Calu3 (cell line): ENCODE data around the gene ABCB8. TPM values are rescaled to one million over a fixed set of nuclear protein-coding genes. Genes with fewer than 3 reads are reported as not detected.

Experiments used
- BruUV-seq: library from RNA; stranded (reverse); fragments of 400-500 nt; replicated peaks from 2 replicates; lab custom pipeline; 2021; lab: Mats Ljungman, UMichigan
- CTCF ChIA-PET: fragments of 300-600 bp; sonication (Branson Sonifier 250); formaldehyde crosslinking; loops from one replicate; lab custom pipeline; 2022; ENCODE audit warnings: antibody characterized with exemption; lab: Charles Lee
- DNase-seq: peaks from one replicate; pipeline ENCODE4 v3.0.0; 2022
- H3K27ac Mint-ChIP-seq: one replicate; pipeline ENCODE4 v1.8.0; 2022; ENCODE audit warnings: mixed read lengths; ENCODE audit not compliant: unreplicated experiment
- H3K27me3 Mint-ChIP-seq: one replicate; pipeline ENCODE4 v1.8.0; 2022; ENCODE audit warnings: mixed read lengths; ENCODE audit not compliant: unreplicated experiment
- H3K36me3 Mint-ChIP-seq: one replicate; pipeline ENCODE4 v1.8.0; 2022; ENCODE audit warnings: mild to moderate bottlenecking, moderate library complexity, mixed read lengths; ENCODE audit not compliant: insufficient read depth, unreplicated experiment
- H3K4me1 Mint-ChIP-seq: one replicate; pipeline ENCODE4 v1.8.0; 2022; ENCODE audit warnings: mild to moderate bottlenecking, low read depth, mixed read lengths; ENCODE audit not compliant: unreplicated experiment
- H3K4me3 Mint-ChIP-seq: one replicate; pipeline ENCODE4 v1.8.0; 2022; ENCODE audit warnings: mild to moderate bottlenecking, low read depth, moderate library complexity, mixed read lengths; ENCODE audit not compliant: unreplicated experiment
- H3K9me3 Mint-ChIP-seq: one replicate; pipeline ENCODE4 v1.8.0; 2022; ENCODE audit warnings: low read depth, mixed read lengths; ENCODE audit not compliant: unreplicated experiment
- intact Hi-C: fragments of 100-400 bp; cut with micrococcal nuclease; formaldehyde crosslinking; loops from one replicate; pipeline ENCODE4 v1.10.0; 2022; ENCODE audit not compliant: unreplicated experiment
- total RNA-seq: library from RNA; stranded (reverse); gene quantifications from 2 replicates; pipeline ENCODE4 v1.2.3, GENCODE V29; 2022
- TF ChIP-seq, protein P1 (sequence below): fragments of 200-600 bp; IDR thresholded peaks from one replicate; pipeline ENCODE4 v1.8.0; 2022; ENCODE audit warnings: antibody characterized with exemption; ENCODE audit not compliant: unreplicated experiment

The ABCB8 gene
- total RNA-seq, 1 experiment from 2014 or later: 40.2 TPM

DNA sequence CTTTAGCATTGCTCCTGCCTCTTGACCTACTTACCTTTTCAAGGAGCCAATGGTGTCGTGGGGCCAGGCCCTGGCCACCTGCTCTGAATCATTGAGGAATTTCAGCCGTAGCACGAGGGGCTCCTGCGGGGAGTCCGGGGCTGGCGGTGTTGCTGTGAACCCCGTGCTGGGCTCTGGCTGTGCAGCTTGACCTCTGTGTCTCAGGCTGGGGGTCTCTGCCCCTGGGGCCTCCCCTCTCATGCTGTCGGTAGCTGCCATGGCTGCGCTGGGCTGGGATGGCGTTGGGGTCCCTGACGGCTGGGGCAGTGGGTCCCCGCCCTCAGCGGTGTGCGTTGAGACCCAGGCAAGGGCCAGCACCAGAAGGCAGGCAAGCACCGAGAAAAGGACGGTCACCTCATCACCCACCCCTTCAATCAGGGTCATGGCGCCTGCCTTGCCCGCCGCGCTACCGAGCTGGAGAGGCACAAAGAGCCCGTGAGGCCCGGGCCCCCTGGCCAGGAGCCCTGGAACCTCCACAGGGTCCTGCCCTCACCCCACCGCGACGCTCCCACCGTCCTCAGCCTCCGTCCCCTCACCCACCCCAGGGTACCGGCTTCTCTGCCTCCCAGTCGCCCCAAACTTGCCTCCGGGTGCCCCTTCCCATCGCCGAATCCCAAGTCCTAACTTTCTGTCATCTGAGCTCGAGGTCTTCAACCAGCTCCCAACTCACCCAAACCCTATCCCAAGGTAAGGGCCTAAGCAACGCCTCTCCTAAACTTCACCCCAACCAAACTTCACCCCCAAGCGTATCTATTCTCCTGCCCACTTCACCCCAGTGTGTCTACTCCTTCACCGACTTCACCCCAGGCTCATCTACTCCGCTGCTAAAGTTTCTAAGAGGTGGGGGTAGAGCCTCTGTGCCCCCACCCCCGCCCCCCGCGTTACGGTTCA is 54.2 kb downstream of the ABCB8 start:
- Mint-ChIP-seq H3K36me3 (peaks cover 63% of the 10 kb centered on the region), H3K4me3 (peak overlapping the region; percentile 98), H3K9me3 (no peaks in the 10 kb centered on the region), H3K27me3 (no peaks in the 10 kb centered on the region), H3K4me1 (peaks cover 24% of the 10 kb centered on the region), H3K27ac (peak overlapping the region; percentile 61)
- intact Hi-C loops: loop anchor here (5.0 kb wide), 1 partner anchor 55 kb away; the partner anchor contains the start of gene ABCB8
- DNase-seq: no peak
- CTCF ChIA-PET: interaction anchor here (1.2 kb wide), 1 partner anchor 54 kb away, joined by 5 read pairs; the partner anchor contains the start of gene ABCB8
- TF ChIP-seq, protein P1, sequence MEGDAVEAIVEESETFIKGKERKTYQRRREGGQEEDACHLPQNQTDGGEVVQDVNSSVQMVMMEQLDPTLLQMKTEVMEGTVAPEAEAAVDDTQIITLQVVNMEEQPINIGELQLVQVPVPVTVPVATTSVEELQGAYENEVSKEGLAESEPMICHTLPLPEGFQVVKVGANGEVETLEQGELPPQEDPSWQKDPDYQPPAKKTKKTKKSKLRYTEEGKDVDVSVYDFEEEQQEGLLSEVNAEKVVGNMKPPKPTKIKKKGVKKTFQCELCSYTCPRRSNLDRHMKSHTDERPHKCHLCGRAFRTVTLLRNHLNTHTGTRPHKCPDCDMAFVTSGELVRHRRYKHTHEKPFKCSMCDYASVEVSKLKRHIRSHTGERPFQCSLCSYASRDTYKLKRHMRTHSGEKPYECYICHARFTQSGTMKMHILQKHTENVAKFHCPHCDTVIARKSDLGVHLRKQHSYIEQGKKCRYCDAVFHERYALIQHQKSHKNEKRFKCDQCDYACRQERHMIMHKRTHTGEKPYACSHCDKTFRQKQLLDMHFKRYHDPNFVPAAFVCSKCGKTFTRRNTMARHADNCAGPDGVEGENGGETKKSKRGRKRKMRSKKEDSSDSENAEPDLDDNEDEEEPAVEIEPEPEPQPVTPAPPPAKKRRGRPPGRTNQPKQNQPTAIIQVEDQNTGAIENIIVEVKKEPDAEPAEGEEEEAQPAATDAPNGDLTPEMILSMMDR: no peak
- no TSS peak for BruUV-seq

DNA sequence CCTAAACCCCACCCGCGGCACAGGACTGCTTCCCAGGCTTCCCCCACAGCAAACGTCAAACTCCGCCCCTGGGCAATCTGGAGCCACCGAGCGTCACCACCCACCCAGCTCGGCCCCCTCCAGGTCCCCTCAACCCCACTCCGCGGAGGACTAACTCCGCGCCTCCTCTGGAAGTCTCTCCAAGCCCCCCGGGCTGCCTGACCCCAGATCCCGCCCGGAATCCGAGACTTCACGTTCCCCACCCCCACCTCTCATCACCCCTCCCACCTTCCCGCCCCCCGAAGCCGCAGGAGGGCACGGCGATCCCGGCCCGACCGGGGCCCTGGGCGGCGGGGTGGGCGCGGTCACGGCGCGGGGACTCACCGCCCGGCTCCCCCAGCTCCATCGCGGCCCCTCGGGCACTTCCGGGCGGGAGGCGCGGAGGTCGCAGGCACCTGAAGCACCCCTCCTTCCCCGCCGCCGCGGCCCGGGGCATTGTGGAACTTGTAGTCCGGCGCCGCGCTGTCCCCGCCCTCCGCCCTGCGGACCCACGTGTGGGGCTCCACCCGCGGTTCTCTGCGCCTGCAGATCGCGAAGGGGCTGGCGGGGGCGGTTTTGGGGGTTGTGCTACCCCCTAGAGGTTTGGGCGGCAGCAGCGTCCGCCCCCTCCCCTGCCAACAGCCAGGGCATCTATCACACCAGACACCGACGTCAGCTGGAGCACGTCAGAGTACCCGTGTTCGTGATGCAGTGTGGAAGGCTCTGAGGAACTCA is 55.0 kb downstream of the ABCB8 start, which contains the start of gene TMUB1:
Gene TMUB1 (minus strand): TSS at position 423 of the 753 bp plus-strand sequence. CDS start 930 bp downstream, outside the sequence.
- no peaks in the 10 kb centered on the region for H3K9me3 Mint-ChIP-seq
- peak; percentile 78 for DNase-seq
- peak within 1 kb of the TSS; percentile 98 for H3K4me3 Mint-ChIP-seq
- peak within 1 kb of the TSS; percentile 61 for H3K27ac Mint-ChIP-seq
- TF ChIP-seq, protein P1: no peak
- H3K36me3 Mint-ChIP-seq: peaks cover 70% of the 10 kb centered on the region
- no peaks in the 10 kb centered on the region for H3K27me3 Mint-ChIP-seq
- CTCF ChIA-PET: interaction anchor here (0.8 to 1.2 kb wide), 2 partner anchors 27 to 55 kb away, joined by 4 to 5 read pairs; partner anchors contain the start of gene ABCB8
- H3K4me1 Mint-ChIP-seq: peaks cover 24% of the 10 kb centered on the region
- intact Hi-C loops: loop anchor here (5.0 kb wide), 1 partner anchor 56 kb away; the partner anchor contains the start of gene ABCB8
- BruUV-seq: no TSS peak

GRCh38 chr7:151083824-151084160 is 55.5 kb downstream of the ABCB8 start:
- Mint-ChIP-seq H3K27me3 (no peaks in the 10 kb centered on the region), H3K36me3 (peaks cover 71% of the 10 kb centered on the region), H3K9me3 (no peaks in the 10 kb centered on the region), H3K4me3 (peak overlapping the region; percentile 98), H3K4me1 (peaks cover 24% of the 10 kb centered on the region), H3K27ac (no peak overlapping the region)
- CTCF ChIA-PET: interaction anchor here (0.8 to 1.2 kb wide), 2 partner anchors 27 to 55 kb away, joined by 4 to 5 read pairs; partner anchors contain the start of gene ABCB8
- BruUV-seq: no TSS peak
- intact Hi-C loops: loop anchor here (5.0 kb wide), 1 partner anchor 56 kb away; the partner anchor contains the start of gene ABCB8
- no peak for DNase-seq
- TF ChIP-seq, protein P1: no peak

- no peak for DNase-seq
- TF ChIP-seq, protein P1: no peak
- H3K27me3 Mint-ChIP-seq: no peaks in the 10 kb centered on the region
- CTCF ChIA-PET: interaction anchor here (0.6 to 1.2 kb wide), 2 partner anchors 25 to 577 kb away, joined by 3 to 4 read pairs; no protein-coding TSS in a partner anchor
- peaks cover 38% of the 10 kb centered on the region for H3K4me1 Mint-ChIP-seq
- H3K36me3 Mint-ChIP-seq: peaks cover 73% of the 10 kb centered on the region
- H3K27ac Mint-ChIP-seq: peak overlapping the region; percentile 6
- peak overlapping the region; percentile 87 for H3K4me3 Mint-ChIP-seq
- intact Hi-C loops: no loop called here
- BruUV-seq: no TSS peak
- H3K9me3 Mint-ChIP-seq: no peaks in the 10 kb centered on the region
Measured at GRCh38 chr7:151085329-151085690, 57.1 kb downstream of the ABCB8 start.
